PFSK-1 (cell line): ENCODE measurements around the gene CTSH. TPM values are rescaled to one million over a fixed set of nuclear protein-coding genes. Genes with fewer than 3 reads are reported as not detected.

ENCODE experiments used
- FOXP2 ChIP-seq: optimal IDR thresholded peaks from 2 replicates; pipeline ENCODE3; 2011; ENCODE audit warnings: borderline replicate concordance, control low read depth, inconsistent platforms; ENCODE audit not compliant: insufficient read depth; ENCODE audit errors: extremely low read length, extremely low read depth
- POLR2AphosphoS5 ChIP-seq: IDR thresholded peaks from 2 replicates; pipeline ENCODE4 v1.6.1; 2012; ENCODE audit warnings: low read depth, mild to moderate bottlenecking, control low read depth, low read length, moderate library complexity
- SIN3A ChIP-seq: IDR thresholded peaks from 2 replicates; pipeline ENCODE4 v1.6.1; 2012; ENCODE audit warnings: mild to moderate bottlenecking, low read length, moderate library complexity, borderline replicate concordance; ENCODE audit not compliant: insufficient read depth
- TAF1 ChIP-seq: IDR thresholded peaks from 2 replicates; pipeline ENCODE4 v1.6.1; 2012; ENCODE audit warnings: low read length, control low read depth, borderline replicate concordance; ENCODE audit not compliant: insufficient read depth
- polyA plus RNA-seq: library from polyadenylated mRNA; unstranded; fragments of >200 nt; gene quantifications from one replicate; pipeline ENCODE4 v1.2.1, GENCODE V29; 2012; ENCODE audit warnings: low read depth, missing spikeins; ENCODE audit not compliant: insufficient read length
- TF ChIP-seq, protein P1 (sequence below), 2 experiments: IDR thresholded peaks; 2 replicates each; pipeline versions ENCODE4 v1.6.1 to v1.8.0; 2011 to 2012; ENCODE audit warnings: low read depth in 2 of 2, low read length in 2 of 2, control low read depth in 1 of 2, inconsistent platforms in 1 of 2, mild to moderate bottlenecking in 1 of 2, moderate library complexity in 1 of 2; ENCODE audit not compliant: insufficient read depth in 1 of 2

Gene CTSH
- 5.4 TPM for polyA plus RNA-seq

DNA sequence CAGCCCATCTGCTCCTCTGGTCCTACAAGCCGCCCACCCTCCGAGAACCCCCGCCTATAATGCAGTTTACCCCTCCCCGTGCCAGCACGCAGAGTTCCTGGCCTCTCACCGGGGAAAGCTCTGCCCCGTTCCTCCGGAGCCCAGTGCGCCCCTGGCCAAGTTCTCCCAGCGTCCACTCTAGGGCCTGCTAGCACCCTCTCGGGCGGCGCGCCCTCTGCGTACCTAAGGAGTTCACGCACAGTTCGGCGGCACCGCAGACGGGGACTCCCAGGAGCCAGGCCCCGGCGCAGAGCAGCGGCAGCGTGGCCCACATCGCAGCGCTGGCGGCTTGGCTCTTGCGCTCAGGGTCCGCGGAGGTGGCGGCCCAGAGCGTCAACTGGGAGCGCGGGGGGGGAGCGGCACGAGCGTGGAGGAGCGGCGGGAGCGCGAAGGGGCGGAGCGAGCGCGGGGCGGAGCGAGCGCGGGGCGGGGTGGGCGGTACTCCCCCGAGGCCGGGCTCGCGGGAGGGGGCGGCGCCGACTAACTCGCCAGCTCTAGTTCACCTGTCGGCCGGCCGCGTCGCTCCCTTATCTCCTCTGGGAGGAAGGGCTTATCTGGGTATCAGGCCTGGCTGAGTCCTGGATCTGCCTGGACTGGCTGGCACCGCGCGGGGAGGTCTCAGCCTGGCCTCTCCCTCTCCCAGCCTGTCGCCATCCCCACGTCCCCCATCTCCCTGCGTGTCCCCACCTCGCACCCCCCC, at the start of gene CTSH:
Gene CTSH (minus strand): TSS at position 378 of the 739 bp plus-strand sequence. CDS start 65 bp downstream, at position 313.
- TF ChIP-seq SIN3A (no peak), FOXP2 (no peak), TAF1 (no peak), POLR2AphosphoS5 (no peak)
- TF ChIP-seq, protein P1, sequence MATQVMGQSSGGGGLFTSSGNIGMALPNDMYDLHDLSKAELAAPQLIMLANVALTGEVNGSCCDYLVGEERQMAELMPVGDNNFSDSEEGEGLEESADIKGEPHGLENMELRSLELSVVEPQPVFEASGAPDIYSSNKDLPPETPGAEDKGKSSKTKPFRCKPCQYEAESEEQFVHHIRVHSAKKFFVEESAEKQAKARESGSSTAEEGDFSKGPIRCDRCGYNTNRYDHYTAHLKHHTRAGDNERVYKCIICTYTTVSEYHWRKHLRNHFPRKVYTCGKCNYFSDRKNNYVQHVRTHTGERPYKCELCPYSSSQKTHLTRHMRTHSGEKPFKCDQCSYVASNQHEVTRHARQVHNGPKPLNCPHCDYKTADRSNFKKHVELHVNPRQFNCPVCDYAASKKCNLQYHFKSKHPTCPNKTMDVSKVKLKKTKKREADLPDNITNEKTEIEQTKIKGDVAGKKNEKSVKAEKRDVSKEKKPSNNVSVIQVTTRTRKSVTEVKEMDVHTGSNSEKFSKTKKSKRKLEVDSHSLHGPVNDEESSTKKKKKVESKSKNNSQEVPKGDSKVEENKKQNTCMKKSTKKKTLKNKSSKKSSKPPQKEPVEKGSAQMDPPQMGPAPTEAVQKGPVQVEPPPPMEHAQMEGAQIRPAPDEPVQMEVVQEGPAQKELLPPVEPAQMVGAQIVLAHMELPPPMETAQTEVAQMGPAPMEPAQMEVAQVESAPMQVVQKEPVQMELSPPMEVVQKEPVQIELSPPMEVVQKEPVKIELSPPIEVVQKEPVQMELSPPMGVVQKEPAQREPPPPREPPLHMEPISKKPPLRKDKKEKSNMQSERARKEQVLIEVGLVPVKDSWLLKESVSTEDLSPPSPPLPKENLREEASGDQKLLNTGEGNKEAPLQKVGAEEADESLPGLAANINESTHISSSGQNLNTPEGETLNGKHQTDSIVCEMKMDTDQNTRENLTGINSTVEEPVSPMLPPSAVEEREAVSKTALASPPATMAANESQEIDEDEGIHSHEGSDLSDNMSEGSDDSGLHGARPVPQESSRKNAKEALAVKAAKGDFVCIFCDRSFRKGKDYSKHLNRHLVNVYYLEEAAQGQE (IDR thresholded peaks at IDR 0.05; ENCODE audit: insufficient read depth in 1 of 2, low read depth in 2 of 2, low read length in 2 of 2): no peak

DNA sequence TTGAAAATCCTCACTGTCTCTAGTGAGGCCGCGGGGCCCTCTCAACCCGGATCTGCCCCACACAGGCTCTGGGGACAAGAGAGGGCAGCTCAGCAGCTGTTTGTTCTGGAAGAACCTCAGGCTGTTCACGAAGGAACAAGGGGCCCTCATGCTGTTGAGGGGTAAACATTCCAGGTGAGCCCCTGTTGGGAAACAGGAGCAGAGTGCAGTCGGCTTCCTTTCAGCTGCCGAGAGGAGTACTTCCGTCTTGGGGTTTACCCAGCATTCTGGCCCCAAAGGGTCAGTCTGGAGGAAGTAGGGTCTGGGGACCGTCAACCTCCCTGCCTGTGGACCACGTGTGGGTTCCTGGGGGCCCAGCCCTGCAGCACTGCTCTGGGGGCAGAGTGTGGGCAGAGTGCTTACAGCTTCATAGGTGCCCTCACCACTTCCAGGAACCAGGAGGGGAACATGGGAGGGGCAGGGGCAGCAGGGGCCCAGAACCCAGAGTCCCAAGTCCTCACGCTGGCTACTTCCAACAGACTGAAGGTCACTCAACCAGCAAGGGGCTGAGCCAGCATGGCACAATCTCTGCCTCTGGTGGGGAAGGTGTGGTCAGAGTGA, 49.2 kb upstream of the CTSH start:
- TF ChIP-seq TAF1: no peak
- TF ChIP-seq, protein P1 (IDR thresholded peaks at IDR 0.05; ENCODE audit: insufficient read depth in 1 of 2, low read depth in 2 of 2, low read length in 2 of 2): no peak
- no peak for TF ChIP-seq FOXP2
- TF ChIP-seq SIN3A: no peak
- TF ChIP-seq POLR2AphosphoS5: no peak

DNA sequence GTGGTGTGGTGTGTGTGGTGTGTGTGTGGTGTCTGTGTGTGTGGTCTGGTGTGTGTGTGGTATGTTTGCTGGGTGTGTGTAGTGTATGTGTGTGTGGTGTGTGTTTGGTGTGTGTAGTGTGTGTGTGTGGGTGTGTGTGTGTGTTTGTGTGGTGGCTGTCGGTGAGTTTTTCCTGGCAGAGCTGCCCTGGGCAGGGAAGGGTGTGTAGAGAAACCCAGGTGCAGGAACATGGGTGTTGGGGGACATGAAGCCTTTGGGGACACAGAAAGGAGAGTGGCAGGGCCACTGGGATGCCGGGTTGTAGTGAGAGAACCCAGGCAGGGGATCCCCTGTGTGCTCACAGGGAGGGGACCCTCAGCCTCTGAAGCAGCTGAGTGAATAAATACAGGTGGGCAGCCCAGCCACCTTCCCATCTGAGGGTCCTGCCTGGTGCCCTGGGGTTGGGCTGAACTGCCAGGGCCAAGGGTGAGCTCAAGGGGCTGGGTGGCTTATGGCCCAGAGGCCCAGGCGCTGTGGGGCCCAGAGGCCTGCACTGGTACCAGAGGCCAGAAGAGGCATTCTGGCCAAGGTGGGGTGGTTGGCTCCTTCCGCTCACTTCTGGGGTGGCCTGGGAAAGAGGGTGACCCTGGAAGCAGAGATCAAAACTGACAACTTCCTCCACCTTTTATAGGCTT, 48.5 kb upstream of the CTSH start:
- no peak for TF ChIP-seq POLR2AphosphoS5

GRCh38 chr15:78992416-78993256, 47.8 kb upstream of the CTSH start:
- no peak for TF ChIP-seq SIN3A
- no peak for TF ChIP-seq POLR2AphosphoS5
- TF ChIP-seq, protein P1 (IDR thresholded peaks at IDR 0.05; ENCODE audit: insufficient read depth in 1 of 2, low read depth in 2 of 2, low read length in 2 of 2): no peak
- TF ChIP-seq TAF1: no peak
- no peak for TF ChIP-seq FOXP2

DNA sequence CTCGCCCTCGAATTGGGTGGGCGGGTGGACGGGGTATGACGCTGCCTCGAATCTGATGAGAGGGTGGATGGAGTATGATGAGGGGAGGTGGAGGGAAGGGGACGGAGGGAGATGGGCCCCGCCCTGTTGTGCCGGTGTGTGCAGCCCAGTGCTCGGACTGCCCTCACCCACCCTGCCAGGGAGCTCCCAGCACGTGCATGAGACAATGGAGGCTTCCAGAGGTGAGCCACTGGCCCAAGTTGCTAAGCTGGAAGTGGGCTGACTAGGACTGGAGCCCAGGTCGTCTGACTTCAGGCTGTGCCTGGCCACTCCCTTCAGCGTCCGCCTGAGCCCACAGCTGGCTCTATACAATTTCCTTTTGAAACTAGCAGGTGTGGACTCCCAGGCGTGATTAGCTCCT, 47.0 kb upstream of the CTSH start:
- no peak for TF ChIP-seq SIN3A
- TF ChIP-seq TAF1: no peak
- TF ChIP-seq, protein P1 (IDR thresholded peaks at IDR 0.05; ENCODE audit: insufficient read depth in 1 of 2, low read depth in 2 of 2, low read length in 2 of 2): no peak
- TF ChIP-seq POLR2AphosphoS5: no peak
- TF ChIP-seq FOXP2: no peak
